Fibroblast of the aortic adventitia (primary cell): Measurements from ENCODE around the gene CNPY3. TPM values are rescaled to one million over a fixed set of nuclear protein-coding genes. Genes with fewer than 3 reads are reported as not detected.

Experiments
- DNase-seq: peaks from one replicate; pipeline ENCODE4 v3.0.0-alpha.2; 2010; ENCODE audit warnings: low read depth
- H3K4me3 ChIP-seq: 2 replicates; pipeline ENCODE4 v1.5.1; 2011; ENCODE audit warnings: low read depth, mild to moderate bottlenecking, control low read depth, low read length, moderate library complexity
- total RNA-seq: library from RNA; depleted of rRNA; stranded (reverse); fragments of >200 nt; gene quantifications from 2 replicates; pipeline ENCODE4 v1.2.3, GENCODE V29; 2012; ENCODE audit warnings: low replicate concordance
- TF ChIP-seq, protein P1 (sequence below): IDR thresholded peaks from 2 replicates; pipeline ENCODE4 v1.5.1; 2011; ENCODE audit warnings: mild to moderate bottlenecking, low read length, control low read depth, inconsistent platforms; ENCODE audit not compliant: insufficient read depth

The CNPY3 gene
- total RNA-seq, 1 donor = 23.2 TPM

- TF ChIP-seq, protein P1, sequence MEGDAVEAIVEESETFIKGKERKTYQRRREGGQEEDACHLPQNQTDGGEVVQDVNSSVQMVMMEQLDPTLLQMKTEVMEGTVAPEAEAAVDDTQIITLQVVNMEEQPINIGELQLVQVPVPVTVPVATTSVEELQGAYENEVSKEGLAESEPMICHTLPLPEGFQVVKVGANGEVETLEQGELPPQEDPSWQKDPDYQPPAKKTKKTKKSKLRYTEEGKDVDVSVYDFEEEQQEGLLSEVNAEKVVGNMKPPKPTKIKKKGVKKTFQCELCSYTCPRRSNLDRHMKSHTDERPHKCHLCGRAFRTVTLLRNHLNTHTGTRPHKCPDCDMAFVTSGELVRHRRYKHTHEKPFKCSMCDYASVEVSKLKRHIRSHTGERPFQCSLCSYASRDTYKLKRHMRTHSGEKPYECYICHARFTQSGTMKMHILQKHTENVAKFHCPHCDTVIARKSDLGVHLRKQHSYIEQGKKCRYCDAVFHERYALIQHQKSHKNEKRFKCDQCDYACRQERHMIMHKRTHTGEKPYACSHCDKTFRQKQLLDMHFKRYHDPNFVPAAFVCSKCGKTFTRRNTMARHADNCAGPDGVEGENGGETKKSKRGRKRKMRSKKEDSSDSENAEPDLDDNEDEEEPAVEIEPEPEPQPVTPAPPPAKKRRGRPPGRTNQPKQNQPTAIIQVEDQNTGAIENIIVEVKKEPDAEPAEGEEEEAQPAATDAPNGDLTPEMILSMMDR = no peak
- DNase-seq = no peak
- no peak overlapping the region for H3K4me3 ChIP-seq
These were observed 45.7 kb downstream of the CNPY3 start for GRCh38 chr6:42974919-42975505.

- no peak for DNase-seq
- TF ChIP-seq, protein P1 = no peak
- H3K4me3 ChIP-seq = peak overlapping the region; percentile 82
These were observed 49.2 kb downstream of the CNPY3 start for GRCh38 chr6:42978487-42978838.

DNA sequence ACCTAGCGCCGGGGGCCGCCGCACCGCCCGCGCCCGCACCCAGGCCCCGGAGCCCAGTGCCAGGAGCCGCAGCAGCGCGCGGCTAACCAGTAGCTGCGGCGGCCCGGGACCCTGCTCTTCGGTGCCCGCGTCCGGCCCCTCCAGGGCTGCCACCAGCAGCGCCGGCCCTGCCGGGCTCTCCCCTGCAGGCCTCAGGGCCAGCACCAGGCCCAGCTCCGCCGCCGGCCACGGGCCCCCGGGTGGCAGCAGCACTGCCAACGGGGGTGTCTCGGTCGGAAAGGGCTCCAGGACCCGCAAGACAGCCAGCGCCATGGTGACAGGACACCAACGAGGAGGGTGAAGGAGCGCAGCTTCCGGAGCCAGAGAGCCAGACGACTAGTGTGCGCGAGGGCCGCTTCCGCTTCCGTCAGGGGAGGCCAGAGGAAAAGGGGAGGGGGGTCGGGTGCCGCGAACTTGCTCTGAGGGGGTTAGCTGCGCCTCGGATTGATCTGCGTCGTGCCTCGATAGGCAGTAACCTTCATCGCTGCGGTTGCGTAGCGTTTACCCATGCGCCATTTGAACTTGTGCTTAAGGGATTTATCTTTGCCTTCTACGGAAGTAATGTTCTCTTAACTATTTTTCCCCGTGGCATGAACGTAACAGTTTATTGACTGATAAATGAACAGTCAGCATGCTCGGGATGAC lies 49.7 kb downstream of the CNPY3 start, which contains the start of gene PEX6:
PEX6 (minus strand) TSS at position 343 of the 684 bp plus-strand sequence; CDS start at position 312, 31 bp downstream.
- DNase-seq = peak; percentile 72
- H3K4me3 ChIP-seq = peak within 1 kb of the TSS; percentile 82
- TF ChIP-seq, protein P1 = no peak

- peak overlapping the region; percentile 82 for H3K4me3 ChIP-seq
- peak; percentile 31 for DNase-seq
- TF ChIP-seq, protein P1 = no peak
These were observed 50.4 kb downstream of the CNPY3 start for GRCh38 chr6:42979523-42980177.

DNA sequence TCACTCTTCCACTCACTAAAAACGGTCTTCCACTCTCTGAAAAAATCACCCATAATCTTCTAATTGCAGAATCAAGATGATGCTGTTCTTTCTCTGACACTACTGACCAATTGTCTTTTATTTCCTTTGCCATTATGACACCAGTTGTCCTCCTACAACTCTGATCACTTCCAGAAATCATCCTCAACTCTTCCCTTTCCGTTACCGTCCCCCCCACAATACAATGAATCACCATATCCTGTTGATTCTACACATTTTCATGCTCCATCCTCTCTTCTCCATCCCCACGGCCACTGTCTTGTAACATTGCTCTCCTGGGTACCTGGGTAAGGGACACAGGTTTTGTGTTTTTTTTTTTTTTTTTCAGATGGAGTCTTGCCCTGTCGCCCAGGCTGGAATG lies 52.6 kb downstream of the CNPY3 start:
- TF ChIP-seq, protein P1 = no peak
- DNase-seq = no peak
- H3K4me3 ChIP-seq = no peak overlapping the region

DNA sequence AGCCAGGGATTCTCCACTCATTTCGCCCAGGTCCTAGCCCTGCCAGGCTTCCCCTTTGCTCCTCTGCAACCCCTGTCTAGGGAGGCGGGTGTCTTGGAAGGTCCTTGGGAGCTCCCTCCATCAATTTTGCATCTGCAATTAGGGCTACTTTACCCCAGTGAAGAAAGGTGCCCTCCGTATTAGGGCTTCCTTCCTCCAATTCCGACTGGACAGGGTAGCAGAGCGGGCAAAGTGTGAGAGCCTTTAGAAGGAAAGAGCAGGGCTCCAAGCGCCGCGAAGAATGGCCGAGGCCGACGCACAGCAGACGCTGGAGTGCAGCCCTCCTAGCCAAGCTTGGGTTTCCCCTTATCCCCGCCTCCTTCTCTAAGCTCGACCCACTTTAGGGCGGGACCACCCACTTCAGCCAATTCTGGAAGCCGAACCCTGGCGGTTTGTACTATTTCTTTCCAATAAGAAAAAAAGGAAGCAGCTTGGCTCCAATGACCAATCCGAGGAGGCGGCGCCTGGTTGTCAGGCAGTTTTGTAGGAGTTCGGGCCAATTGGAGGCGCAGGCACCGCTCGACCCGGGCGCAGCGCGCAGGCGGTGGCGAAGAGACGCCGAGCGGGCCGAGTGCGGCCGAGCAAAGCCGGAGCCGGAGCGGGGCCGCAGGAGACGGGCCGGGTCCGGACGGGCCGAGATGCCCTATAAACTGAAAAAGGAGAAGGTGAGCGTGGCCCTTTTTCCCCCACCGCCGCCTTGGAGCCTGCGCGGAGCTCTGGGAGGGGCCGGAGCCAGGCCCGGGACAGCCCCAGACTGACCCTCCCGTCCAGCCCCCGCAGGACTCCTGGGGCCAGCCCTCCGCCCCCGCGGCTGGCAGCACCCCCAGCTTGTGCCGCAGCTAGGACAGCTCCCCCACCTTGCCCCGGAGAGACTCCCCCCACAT lies 55.0 kb downstream of the CNPY3 start, which contains the start of gene PPP2R5D:
PPP2R5D (plus strand) TSS at position 570 of the 923 bp plus-strand sequence; CDS start at position 678, 108 bp downstream.
- DNase-seq = peak; percentile 99
- TF ChIP-seq, protein P1 = no peak
- peak within 1 kb of the TSS; percentile 79 for H3K4me3 ChIP-seq
